ENCODE measurements around the gene PIAS2. TPM values are rescaled to one million over a fixed set of nuclear protein-coding genes. Genes with fewer than 3 reads are reported as not detected.

PIAS2 gene
- total and polyA plus RNA-seq, 2 experiments from 2014 or later: 18.4 to 30.7 TPM

- Histone ChIP-seq H3K4me2 (no peak overlapping the region), H3K27ac (no peak overlapping the region), H3K36me3 (replicated peaks; ENCODE audit: insufficient read depth, low read depth) (no peaks in the 10 kb centered on the region), H3K9me3 (ENCODE audit: low read depth) (no peaks in the 10 kb centered on the region), H3K4me1 (ENCODE audit: insufficient read depth) (no peaks in the 10 kb centered on the region), H4K20me1 (ENCODE audit: insufficient read depth, poor library complexity, severe bottlenecking) (peaks cover 27% of the 10 kb centered on the region), H2AFZ (no peak overlapping the region), H3K27me3 (no peaks in the 10 kb centered on the region), H3K79me2 (peaks cover 99% of the 10 kb centered on the region), H3K9me2 (replicated peaks; ENCODE audit: insufficient read depth) (no peaks in the 10 kb centered on the region), H3K4me3 (no peak overlapping the region)
- WGBS (ENCODE audit: low lambda C conversion rate, missing lambda C conversion rate): 97% methylated on average over 3 of the region's 3 CpGs
- DNase-seq (ENCODE audit: low spot score): no peak
- TF ChIP-seq EZH2phosphoT487 (IDR thresholded peaks at IDR 0.05; ENCODE audit: low read depth, severe bottlenecking, unreplicated experiment): no peak
- TF ChIP-seq CTCF (IDR thresholded peaks at IDR 0.05; ENCODE audit: poor library complexity): no peak
- no peak for TF ChIP-seq EZH2 (IDR thresholded peaks at IDR 0.05; ENCODE audit: borderline replicate concordance)
Observed at GRCh38 chr18:46909497-46909896, 7.8 kb downstream of the PIAS2 start.

- no peak for DNase-seq (ENCODE audit: low spot score)
Observed at GRCh38 chr18:46903406-46903805, 13.9 kb downstream of the PIAS2 start.

DNA sequence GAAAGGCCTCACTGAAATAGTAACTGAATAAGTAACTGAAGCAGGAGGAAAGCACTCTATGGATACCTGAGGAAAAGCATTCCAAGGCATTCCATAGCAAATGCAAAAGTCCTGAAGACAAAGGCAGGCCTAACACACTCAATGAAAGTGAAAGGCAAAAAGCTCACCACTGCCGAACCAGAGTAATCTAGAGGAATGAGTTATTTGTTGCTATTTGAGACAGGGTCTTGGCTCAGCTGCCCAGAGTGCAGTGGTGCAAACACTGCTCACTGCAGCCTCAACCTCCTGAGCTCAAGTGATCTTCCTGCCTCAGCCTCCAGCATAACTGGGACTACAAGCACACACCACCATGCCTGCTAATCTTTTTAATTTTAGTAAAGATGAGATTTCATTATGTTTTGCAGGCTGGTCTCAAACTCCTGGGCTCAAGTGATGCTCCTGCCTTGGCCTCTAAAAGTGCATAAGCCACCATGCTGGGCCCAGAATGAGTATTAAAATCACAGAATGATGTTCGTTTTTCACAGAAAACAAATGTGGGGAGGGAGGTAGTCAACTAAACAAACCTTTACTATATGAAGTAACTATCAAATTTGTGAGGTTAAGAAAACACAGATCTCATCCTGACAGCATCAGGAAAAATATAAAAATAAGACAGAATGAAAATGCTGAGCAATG lies 17.9 kb downstream of the PIAS2 start:
- Histone ChIP-seq H3K4me3 (no peak overlapping the region), H4K20me1 (ENCODE audit: insufficient read depth, poor library complexity, severe bottlenecking) (no peaks in the 10 kb centered on the region), H3K9me2 (replicated peaks; ENCODE audit: insufficient read depth) (no peaks in the 10 kb centered on the region), H3K27ac (no peak overlapping the region), H3K4me1 (ENCODE audit: insufficient read depth) (no peaks in the 10 kb centered on the region), H3K79me2 (peaks cover 88% of the 10 kb centered on the region), H3K4me2 (no peak overlapping the region), H3K27me3 (no peaks in the 10 kb centered on the region), H2AFZ (no peak overlapping the region), H3K9me3 (ENCODE audit: low read depth) (no peaks in the 10 kb centered on the region), H3K36me3 (replicated peaks; ENCODE audit: insufficient read depth, low read depth) (no peaks in the 10 kb centered on the region)
- WGBS (ENCODE audit: low lambda C conversion rate, missing lambda C conversion rate): 66% methylated on average over 2 of the region's 2 CpGs
- DNase-seq (ENCODE audit: low spot score): no peak
- TF ChIP-seq EZH2phosphoT487 (IDR thresholded peaks at IDR 0.05; ENCODE audit: low read depth, severe bottlenecking, unreplicated experiment) (no peak), EZH2 (IDR thresholded peaks at IDR 0.05; ENCODE audit: borderline replicate concordance) (no peak), CTCF (IDR thresholded peaks at IDR 0.05; ENCODE audit: poor library complexity) (no peak)

More at GRCh38 chr18:46903406-46903805, 13.9 kb downstream of the PIAS2 start:
- no peak overlapping the region for H3K27ac ChIP-seq
- peaks cover 95% of the 10 kb centered on the region for H3K79me2 ChIP-seq
- no peak overlapping the region for H3K4me3 ChIP-seq
- H3K4me2 ChIP-seq: no peak overlapping the region
- WGBS (ENCODE audit: low lambda C conversion rate, missing lambda C conversion rate): 98% methylated on average over 3 of the region's 3 CpGs
- no peaks in the 10 kb centered on the region for H3K9me3 ChIP-seq (ENCODE audit: low read depth)
- H4K20me1 ChIP-seq (ENCODE audit: insufficient read depth, poor library complexity, severe bottlenecking): no peaks in the 10 kb centered on the region
- H3K4me1 ChIP-seq (ENCODE audit: insufficient read depth): no peaks in the 10 kb centered on the region
- H3K27me3 ChIP-seq: no peaks in the 10 kb centered on the region
- no peaks in the 10 kb centered on the region for H3K9me2 ChIP-seq (replicated peaks; ENCODE audit: insufficient read depth)
- no peak for TF ChIP-seq EZH2phosphoT487 (IDR thresholded peaks at IDR 0.05; ENCODE audit: low read depth, severe bottlenecking, unreplicated experiment)
- TF ChIP-seq CTCF (IDR thresholded peaks at IDR 0.05; ENCODE audit: poor library complexity): no peak
- TF ChIP-seq EZH2 (IDR thresholded peaks at IDR 0.05; ENCODE audit: borderline replicate concordance): no peak
- H2AFZ ChIP-seq: no peak overlapping the region
- H3K36me3 ChIP-seq (replicated peaks; ENCODE audit: insufficient read depth, low read depth): no peaks in the 10 kb centered on the region
